HEK293 (cell line): Measurements from ENCODE around the gene FAM98C.

Experiments
- EGR2 ChIP-seq: fragments of 450-650 bp; formaldehyde crosslinking; IDR thresholded peaks from 2 replicates; pipeline ENCODE4 v1.5.1; 2016; ENCODE audit warnings: low read depth, missing biosample characterization, missing genetic modification characterization
- GLI2 ChIP-seq: fragments of 450-650 bp; formaldehyde crosslinking; IDR thresholded peaks from 2 replicates; pipeline ENCODE4; 2017; ENCODE audit warnings: missing biosample characterization, missing genetic modification characterization, low read depth, borderline replicate concordance
- KLF10 ChIP-seq: fragments of 450-650 bp; IDR thresholded peaks from 2 replicates; pipeline ENCODE4 v1.5.1; 2018; ENCODE audit warnings: missing biosample characterization, mild to moderate bottlenecking, missing genetic modification characterization
- KLF16 ChIP-seq: fragments of 450-650 bp; formaldehyde crosslinking; IDR thresholded peaks from 2 replicates; pipeline ENCODE4 v1.5.1; 2017; ENCODE audit warnings: missing biosample characterization, missing genetic modification characterization
- ZBTB49 ChIP-seq: fragments of 450-650 bp; formaldehyde crosslinking; IDR thresholded peaks from 2 replicates; pipeline ENCODE4 v1.5.1; 2016; ENCODE audit warnings: missing biosample characterization, missing genetic modification characterization, low read depth
- ZNF121 ChIP-seq: fragments of 450-650 bp; formaldehyde crosslinking; IDR thresholded peaks from 2 replicates; pipeline ENCODE4 v1.5.1; 2016; ENCODE audit warnings: missing biosample characterization, missing genetic modification characterization
- ZNF18 ChIP-seq: fragments of 450-650 bp; formaldehyde crosslinking; IDR thresholded peaks from 2 replicates; pipeline ENCODE4 v1.5.1; 2016; ENCODE audit warnings: missing biosample characterization, missing genetic modification characterization
- ZNF2 ChIP-seq: fragments of 450-650 bp; formaldehyde crosslinking; IDR thresholded peaks from 2 replicates; pipeline ENCODE4 v1.5.1; 2016; ENCODE audit warnings: missing biosample characterization, missing genetic modification characterization
- ZNF248 ChIP-seq: fragments of 450-650 bp; formaldehyde crosslinking; IDR thresholded peaks from 2 replicates; pipeline ENCODE4 v1.5.1; 2017; ENCODE audit warnings: missing biosample characterization, missing genetic modification characterization
- ZNF302 ChIP-seq: fragments of 450-650 bp; formaldehyde crosslinking; IDR thresholded peaks from 2 replicates; pipeline ENCODE4 v1.5.1; 2016; ENCODE audit warnings: missing biosample characterization, missing genetic modification characterization, low read depth
- ZNF335 ChIP-seq: fragments of 450-650 bp; formaldehyde crosslinking; conservative IDR thresholded peaks from 2 replicates; pipeline ENCODE4 v1.5.1; 2016; ENCODE audit warnings: missing biosample characterization, missing genetic modification characterization
- ZNF341 ChIP-seq: fragments of 450-650 bp; formaldehyde crosslinking; IDR thresholded peaks from 2 replicates; pipeline ENCODE4; 2016; ENCODE audit warnings: low read depth, missing biosample characterization, missing genetic modification characterization
- ZNF354C ChIP-seq: fragments of 450-650 bp; formaldehyde crosslinking; IDR thresholded peaks from 2 replicates; pipeline ENCODE4 v1.5.1; 2016; ENCODE audit warnings: missing biosample characterization, missing genetic modification characterization, low read depth, borderline replicate concordance
- ZNF416 ChIP-seq: fragments of 450-650 bp; formaldehyde crosslinking; IDR thresholded peaks from 2 replicates; pipeline ENCODE4 v1.5.1; 2016; ENCODE audit warnings: missing biosample characterization, missing genetic modification characterization
- ZNF610 ChIP-seq: fragments of 450-650 bp; formaldehyde crosslinking; IDR thresholded peaks from 2 replicates; pipeline ENCODE4 v1.5.1; 2016; ENCODE audit warnings: missing biosample characterization, missing genetic modification characterization, borderline replicate concordance
- ZNF785 ChIP-seq: fragments of 450-650 bp; formaldehyde crosslinking; IDR thresholded peaks from 2 replicates; pipeline ENCODE4 v1.5.1; 2016; ENCODE audit warnings: missing biosample characterization, missing genetic modification characterization
- ZNF792 ChIP-seq: fragments of 450-650 bp; formaldehyde crosslinking; IDR thresholded peaks from 2 replicates; pipeline ENCODE4 v1.5.1; 2016; ENCODE audit warnings: missing biosample characterization, missing genetic modification characterization
- ZSCAN16 ChIP-seq: fragments of 450-650 bp; formaldehyde crosslinking; IDR thresholded peaks from 2 replicates; pipeline ENCODE4 v1.5.1; 2016; ENCODE audit warnings: missing biosample characterization, missing genetic modification characterization
- ZSCAN23 ChIP-seq: fragments of 450-650 bp; formaldehyde crosslinking; IDR thresholded peaks from 2 replicates; pipeline ENCODE4 v1.5.1; 2016; ENCODE audit warnings: missing biosample characterization, missing genetic modification characterization
- TF ChIP-seq, protein P1 (sequence below): fragments of 450-650 bp; formaldehyde crosslinking; IDR thresholded peaks from 2 replicates; pipeline ENCODE4 v1.5.1; 2016; ENCODE audit warnings: missing biosample characterization, missing genetic modification characterization
- TF ChIP-seq, protein P2 (sequence below): sonication (generic); formaldehyde crosslinking; IDR thresholded peaks from 2 replicates; pipeline ENCODE4 v1.8.1; 2022; ENCODE audit warnings: mild to moderate bottlenecking, moderate library complexity, missing genetic modification reagents
- TF ChIP-seq, protein P3 (sequence below): IDR thresholded peaks from 2 replicates; pipeline ENCODE4 v1.6.1; 2011; ENCODE audit warnings: mild to moderate bottlenecking, low read depth, low read length, borderline replicate concordance
- TF ChIP-seq, protein P4 (sequence below): fragments of 450-650 bp; formaldehyde crosslinking; IDR thresholded peaks from 2 replicates; pipeline ENCODE4 v1.5.1; 2016; ENCODE audit warnings: missing biosample characterization, missing genetic modification characterization, borderline replicate concordance
- TF ChIP-seq, protein P5 (sequence below): fragments of 450-650 bp; formaldehyde crosslinking; IDR thresholded peaks from 2 replicates; pipeline ENCODE4 v1.5.1; 2016; ENCODE audit warnings: missing biosample characterization, missing genetic modification characterization, low read depth

FAM98C gene

GRCh38 chr19:38375098-38375493 is 27.8 kb upstream of the FAM98C start (continued):
- TF ChIP-seq ZSCAN23 (tag by site-specific recombination) (0 out of 2 replicates have a peak, but pooled peaks have one; percentile 5), ZNF354C (tag by site-specific recombination) (no peak), KLF10 (tag by site-specific recombination) (no peak), ZNF302 (tag by site-specific recombination) (no peak), ZNF2 (tag by site-specific recombination) (peak; percentile 82; the same call in 1 of the 2 replicates), ZNF335 (tag by site-specific recombination) (peak; percentile 8), GLI2 (tag by site-specific recombination) (no peak), ZNF248 (0 out of 2 replicates have a peak, but pooled peaks have one; percentile 69), ZNF792 (no peak), KLF16 (tag by site-specific recombination) (no peak), ZNF785 (no peak), ZNF121 (peak; percentile 9), ZSCAN16 (tag by site-specific recombination) (no peak), ZBTB49 (tag by site-specific recombination) (no peak), ZNF18 (tag by site-specific recombination) (0 out of 2 replicates have a peak, but pooled peaks have one; percentile 6), ZNF341 (tag by site-specific recombination) (peak; percentile 81), ZNF610 (tag by site-specific recombination) (0 out of 2 replicates have a peak, but pooled peaks have one; percentile 8), ZNF416 (tag by site-specific recombination) (0 out of 2 replicates have a peak, but pooled peaks have one; percentile 2), EGR2 (tag by site-specific recombination) (no peak)
- TF ChIP-seq, protein P1, sequence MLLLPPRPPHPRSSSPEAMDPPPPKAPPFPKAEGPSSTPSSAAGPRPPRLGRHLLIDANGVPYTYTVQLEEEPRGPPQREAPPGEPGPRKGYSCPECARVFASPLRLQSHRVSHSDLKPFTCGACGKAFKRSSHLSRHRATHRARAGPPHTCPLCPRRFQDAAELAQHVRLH (tag by site-specific recombination) = no peak
- TF ChIP-seq, protein P2, sequence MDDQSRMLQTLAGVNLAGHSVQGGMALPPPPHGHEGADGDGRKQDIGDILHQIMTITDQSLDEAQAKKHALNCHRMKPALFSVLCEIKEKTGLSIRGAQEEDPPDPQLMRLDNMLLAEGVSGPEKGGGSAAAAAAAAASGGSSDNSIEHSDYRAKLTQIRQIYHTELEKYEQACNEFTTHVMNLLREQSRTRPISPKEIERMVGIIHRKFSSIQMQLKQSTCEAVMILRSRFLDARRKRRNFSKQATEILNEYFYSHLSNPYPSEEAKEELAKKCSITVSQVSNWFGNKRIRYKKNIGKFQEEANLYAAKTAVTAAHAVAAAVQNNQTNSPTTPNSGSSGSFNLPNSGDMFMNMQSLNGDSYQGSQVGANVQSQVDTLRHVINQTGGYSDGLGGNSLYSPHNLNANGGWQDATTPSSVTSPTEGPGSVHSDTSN (CRISPR knock-in tag) = no peak
- TF ChIP-seq, protein P3, sequence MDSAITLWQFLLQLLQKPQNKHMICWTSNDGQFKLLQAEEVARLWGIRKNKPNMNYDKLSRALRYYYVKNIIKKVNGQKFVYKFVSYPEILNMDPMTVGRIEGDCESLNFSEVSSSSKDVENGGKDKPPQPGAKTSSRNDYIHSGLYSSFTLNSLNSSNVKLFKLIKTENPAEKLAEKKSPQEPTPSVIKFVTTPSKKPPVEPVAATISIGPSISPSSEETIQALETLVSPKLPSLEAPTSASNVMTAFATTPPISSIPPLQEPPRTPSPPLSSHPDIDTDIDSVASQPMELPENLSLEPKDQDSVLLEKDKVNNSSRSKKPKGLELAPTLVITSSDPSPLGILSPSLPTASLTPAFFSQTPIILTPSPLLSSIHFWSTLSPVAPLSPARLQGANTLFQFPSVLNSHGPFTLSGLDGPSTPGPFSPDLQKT = no peak
- TF ChIP-seq, protein P4, sequence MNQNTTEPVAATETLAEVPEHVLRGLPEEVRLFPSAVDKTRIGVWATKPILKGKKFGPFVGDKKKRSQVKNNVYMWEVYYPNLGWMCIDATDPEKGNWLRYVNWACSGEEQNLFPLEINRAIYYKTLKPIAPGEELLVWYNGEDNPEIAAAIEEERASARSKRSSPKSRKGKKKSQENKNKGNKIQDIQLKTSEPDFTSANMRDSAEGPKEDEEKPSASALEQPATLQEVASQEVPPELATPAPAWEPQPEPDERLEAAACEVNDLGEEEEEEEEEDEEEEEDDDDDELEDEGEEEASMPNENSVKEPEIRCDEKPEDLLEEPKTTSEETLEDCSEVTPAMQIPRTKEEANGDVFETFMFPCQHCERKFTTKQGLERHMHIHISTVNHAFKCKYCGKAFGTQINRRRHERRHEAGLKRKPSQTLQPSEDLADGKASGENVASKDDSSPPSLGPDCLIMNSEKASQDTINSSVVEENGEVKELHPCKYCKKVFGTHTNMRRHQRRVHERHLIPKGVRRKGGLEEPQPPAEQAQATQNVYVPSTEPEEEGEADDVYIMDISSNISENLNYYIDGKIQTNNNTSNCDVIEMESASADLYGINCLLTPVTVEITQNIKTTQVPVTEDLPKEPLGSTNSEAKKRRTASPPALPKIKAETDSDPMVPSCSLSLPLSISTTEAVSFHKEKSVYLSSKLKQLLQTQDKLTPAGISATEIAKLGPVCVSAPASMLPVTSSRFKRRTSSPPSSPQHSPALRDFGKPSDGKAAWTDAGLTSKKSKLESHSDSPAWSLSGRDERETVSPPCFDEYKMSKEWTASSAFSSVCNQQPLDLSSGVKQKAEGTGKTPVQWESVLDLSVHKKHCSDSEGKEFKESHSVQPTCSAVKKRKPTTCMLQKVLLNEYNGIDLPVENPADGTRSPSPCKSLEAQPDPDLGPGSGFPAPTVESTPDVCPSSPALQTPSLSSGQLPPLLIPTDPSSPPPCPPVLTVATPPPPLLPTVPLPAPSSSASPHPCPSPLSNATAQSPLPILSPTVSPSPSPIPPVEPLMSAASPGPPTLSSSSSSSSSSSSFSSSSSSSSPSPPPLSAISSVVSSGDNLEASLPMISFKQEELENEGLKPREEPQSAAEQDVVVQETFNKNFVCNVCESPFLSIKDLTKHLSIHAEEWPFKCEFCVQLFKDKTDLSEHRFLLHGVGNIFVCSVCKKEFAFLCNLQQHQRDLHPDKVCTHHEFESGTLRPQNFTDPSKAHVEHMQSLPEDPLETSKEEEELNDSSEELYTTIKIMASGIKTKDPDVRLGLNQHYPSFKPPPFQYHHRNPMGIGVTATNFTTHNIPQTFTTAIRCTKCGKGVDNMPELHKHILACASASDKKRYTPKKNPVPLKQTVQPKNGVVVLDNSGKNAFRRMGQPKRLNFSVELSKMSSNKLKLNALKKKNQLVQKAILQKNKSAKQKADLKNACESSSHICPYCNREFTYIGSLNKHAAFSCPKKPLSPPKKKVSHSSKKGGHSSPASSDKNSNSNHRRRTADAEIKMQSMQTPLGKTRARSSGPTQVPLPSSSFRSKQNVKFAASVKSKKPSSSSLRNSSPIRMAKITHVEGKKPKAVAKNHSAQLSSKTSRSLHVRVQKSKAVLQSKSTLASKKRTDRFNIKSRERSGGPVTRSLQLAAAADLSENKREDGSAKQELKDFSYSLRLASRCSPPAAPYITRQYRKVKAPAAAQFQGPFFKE (tag by site-specific recombination) = no peak
- TF ChIP-seq, protein P5, sequence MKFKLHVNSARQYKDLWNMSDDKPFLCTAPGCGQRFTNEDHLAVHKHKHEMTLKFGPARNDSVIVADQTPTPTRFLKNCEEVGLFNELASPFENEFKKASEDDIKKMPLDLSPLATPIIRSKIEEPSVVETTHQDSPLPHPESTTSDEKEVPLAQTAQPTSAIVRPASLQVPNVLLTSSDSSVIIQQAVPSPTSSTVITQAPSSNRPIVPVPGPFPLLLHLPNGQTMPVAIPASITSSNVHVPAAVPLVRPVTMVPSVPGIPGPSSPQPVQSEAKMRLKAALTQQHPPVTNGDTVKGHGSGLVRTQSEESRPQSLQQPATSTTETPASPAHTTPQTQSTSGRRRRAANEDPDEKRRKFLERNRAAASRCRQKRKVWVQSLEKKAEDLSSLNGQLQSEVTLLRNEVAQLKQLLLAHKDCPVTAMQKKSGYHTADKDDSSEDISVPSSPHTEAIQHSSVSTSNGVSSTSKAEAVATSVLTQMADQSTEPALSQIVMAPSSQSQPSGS (tag by site-specific recombination) = no peak
